Epithelial cell of proximal tubule (primary cell): ENCODE data around the gene FAM83F. TPM values are rescaled to one million over a fixed set of nuclear protein-coding genes. Genes with fewer than 3 reads are reported as not detected.

ENCODE experiments used
- DNase-seq: peaks from one replicate; pipeline ENCODE4 v3.0.0-alpha.2; 2011; ENCODE audit warnings: low read depth
- H3K4me3 ChIP-seq: 2 replicates; pipeline ENCODE4 v1.5.1; 2011; ENCODE audit warnings: low read depth, mild to moderate bottlenecking, low read length
- CTCF ChIP-seq: conservative IDR thresholded peaks from 2 replicates; pipeline ENCODE4 v1.5.1; 2012; ENCODE audit warnings: low read depth, mild to moderate bottlenecking, low read length
- total RNA-seq: library from RNA; depleted of rRNA; stranded (reverse); fragments of >200 nt; gene quantifications from 2 replicates; pipeline ENCODE4 v1.2.3, GENCODE V29; 2015

FAM83F gene
- total RNA-seq, 1 donor from 2014 or later, result 3.5 TPM

GRCh38 chr22:39958949-39959639 lies 35.7 kb upstream of the FAM83F start:
- no peak for DNase-seq
- H3K4me3 ChIP-seq, result no peak overlapping the region
- TF ChIP-seq CTCF, result no peak

- no peak within 1 kb of the TSS for H3K4me3 ChIP-seq
- DNase-seq, result no peak
- peak; percentile 39 for TF ChIP-seq CTCF
Measured at GRCh38 chr22:39959640-39960447, 34.9 kb upstream of the FAM83F start, which contains the start of gene TMA7B. Gene TMA7B, plus strand, starts transcription at chr22:39960397. Its CDS starts 3,978 bp downstream, at chr22:39964375.

- TF ChIP-seq CTCF, result no peak
Measured at GRCh38 chr22:39960791-39961746, 33.7 kb upstream of the FAM83F start.

DNA sequence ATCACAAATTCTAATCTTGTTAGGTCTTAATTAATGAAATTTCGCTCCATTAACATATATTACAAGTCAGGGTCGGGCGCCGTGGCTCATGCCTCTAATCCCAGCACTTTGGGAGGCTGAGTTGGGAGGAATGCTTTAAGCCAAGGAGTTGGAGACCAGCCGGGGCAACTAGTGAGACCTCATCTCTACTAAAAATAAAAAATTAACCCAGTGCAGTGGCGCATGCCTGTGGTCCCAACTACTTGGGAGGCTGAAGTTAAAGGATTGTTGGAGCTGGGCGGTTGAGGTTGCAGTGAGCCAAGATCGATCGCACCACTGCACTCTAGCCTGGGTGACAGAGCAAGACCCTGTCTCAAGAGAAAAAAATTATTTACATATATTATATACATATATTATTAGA lies 32.7 kb upstream of the FAM83F start:
- H3K4me3 ChIP-seq, result no peak overlapping the region
- TF ChIP-seq CTCF, result no peak
- no peak for DNase-seq

More at GRCh38 chr22:39960791-39961746, 33.7 kb upstream of the FAM83F start:
- no peak for DNase-seq
- H3K4me3 ChIP-seq, result no peak overlapping the region

GRCh38 chr22:39965748-39966147 lies 29.0 kb upstream of the FAM83F start:
- no peak for TF ChIP-seq CTCF
- H3K4me3 ChIP-seq, result no peak overlapping the region
- no peak for DNase-seq

DNA sequence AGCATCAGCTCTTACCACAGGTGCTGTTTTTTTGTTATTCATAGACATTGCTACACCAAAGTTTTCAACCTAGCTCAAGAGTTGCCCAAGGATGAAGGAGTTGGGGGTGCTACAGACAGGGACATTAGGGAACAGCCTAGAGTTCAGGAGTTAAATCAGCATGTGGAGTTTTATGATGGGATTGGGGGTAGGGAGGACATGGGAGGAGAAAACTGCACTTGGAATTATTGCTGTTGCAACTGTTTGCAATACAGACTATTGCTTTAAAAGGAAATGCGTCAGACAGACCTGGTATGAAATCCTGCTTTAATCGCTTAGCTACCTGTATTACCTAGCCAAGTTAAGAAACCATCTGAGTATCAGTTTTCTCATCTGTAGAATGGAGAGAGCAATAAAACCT lies 28.3 kb upstream of the FAM83F start:
- no peak for DNase-seq
- no peak for TF ChIP-seq CTCF
- no peak overlapping the region for H3K4me3 ChIP-seq
